22Rv1 (cell line): ENCODE results near the gene KCNJ6.

ENCODE experiments used
- ZFX ChIP-seq: fragments of 450-650 bp; IDR thresholded peaks from 2 replicates; pipeline ENCODE4 v1.6.1; 2017; ENCODE audit warnings: antibody characterized with exemption, borderline replicate concordance
- TF ChIP-seq, protein P1 (sequence below): fragments of 450-650 bp; IDR thresholded peaks from 2 replicates; pipeline ENCODE4 v1.5.1; 2017; ENCODE audit warnings: mild to moderate bottlenecking

DNA sequence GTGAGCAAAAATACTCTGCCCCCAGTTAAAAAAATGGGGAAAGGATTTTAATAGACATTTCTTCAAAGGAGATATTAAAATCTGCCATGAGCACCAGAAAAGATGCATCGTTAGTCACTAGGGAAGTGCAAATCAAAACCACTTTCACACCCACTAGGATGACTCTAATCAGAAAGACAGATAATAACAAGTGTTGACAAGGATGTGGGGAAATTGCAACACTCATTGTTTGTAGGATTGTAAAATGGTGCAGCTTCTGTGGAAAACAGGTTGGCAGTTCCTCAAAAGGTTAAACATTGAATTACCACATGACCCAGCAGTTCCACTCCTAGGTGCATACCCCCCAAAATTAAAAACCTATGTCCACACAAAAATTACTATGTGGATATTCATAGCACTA, 112.3 kb downstream of the KCNJ6 start:
- TF ChIP-seq, protein P1, sequence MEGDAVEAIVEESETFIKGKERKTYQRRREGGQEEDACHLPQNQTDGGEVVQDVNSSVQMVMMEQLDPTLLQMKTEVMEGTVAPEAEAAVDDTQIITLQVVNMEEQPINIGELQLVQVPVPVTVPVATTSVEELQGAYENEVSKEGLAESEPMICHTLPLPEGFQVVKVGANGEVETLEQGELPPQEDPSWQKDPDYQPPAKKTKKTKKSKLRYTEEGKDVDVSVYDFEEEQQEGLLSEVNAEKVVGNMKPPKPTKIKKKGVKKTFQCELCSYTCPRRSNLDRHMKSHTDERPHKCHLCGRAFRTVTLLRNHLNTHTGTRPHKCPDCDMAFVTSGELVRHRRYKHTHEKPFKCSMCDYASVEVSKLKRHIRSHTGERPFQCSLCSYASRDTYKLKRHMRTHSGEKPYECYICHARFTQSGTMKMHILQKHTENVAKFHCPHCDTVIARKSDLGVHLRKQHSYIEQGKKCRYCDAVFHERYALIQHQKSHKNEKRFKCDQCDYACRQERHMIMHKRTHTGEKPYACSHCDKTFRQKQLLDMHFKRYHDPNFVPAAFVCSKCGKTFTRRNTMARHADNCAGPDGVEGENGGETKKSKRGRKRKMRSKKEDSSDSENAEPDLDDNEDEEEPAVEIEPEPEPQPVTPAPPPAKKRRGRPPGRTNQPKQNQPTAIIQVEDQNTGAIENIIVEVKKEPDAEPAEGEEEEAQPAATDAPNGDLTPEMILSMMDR = no peak
- TF ChIP-seq ZFX = no peak
